ENCODE results near the gene DCAF4L1.

Gene DCAF4L1

DNA sequence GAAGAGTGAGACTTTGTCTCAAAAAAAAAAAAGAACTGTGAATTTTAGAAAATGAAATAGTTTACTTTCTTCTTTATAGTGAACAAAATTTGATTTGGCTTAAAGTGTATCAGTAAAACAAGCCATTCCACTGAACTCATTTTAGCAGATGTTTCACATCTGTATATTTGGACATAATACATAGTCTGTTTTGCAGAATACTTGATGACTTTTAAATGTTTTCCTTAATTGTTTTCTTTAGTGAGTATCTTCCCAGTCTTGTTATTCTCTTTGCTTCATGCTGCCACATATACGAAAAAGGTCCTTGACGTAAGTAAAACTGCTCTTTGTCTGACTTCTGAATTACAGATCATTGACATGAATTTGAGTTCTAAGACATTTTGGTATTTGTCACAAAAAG, 38.0 kb upstream of the DCAF4L1 start:
- Histone ChIP-seq H3K4me3 (IDR thresholded peaks at IDR 0.05; ENCODE audit: insufficient read depth, low read depth, low read length) (no peak overlapping the region), H2AFZ (ENCODE audit: low read depth) (no peak overlapping the region), H3K4me2 (no peak overlapping the region), H3K4me1 (ENCODE audit: low read depth, poor library complexity, severe bottlenecking) (peaks cover 2% of the 10 kb centered on the region), H3K27me3 (ENCODE audit: insufficient read depth, low read depth) (no peaks in the 10 kb centered on the region), H4K20me1 (ENCODE audit: insufficient read depth) (no peaks in the 10 kb centered on the region), H3K36me3 (ENCODE audit: insufficient read depth) (no peaks in the 10 kb centered on the region), H3K79me2 (ENCODE audit: insufficient read depth, low read depth) (no peaks in the 10 kb centered on the region; the same call in 1 of the 2 replicates), H3K27ac (no peak overlapping the region), H3K9ac (no peak overlapping the region)
- TF ChIP-seq, protein P1, sequence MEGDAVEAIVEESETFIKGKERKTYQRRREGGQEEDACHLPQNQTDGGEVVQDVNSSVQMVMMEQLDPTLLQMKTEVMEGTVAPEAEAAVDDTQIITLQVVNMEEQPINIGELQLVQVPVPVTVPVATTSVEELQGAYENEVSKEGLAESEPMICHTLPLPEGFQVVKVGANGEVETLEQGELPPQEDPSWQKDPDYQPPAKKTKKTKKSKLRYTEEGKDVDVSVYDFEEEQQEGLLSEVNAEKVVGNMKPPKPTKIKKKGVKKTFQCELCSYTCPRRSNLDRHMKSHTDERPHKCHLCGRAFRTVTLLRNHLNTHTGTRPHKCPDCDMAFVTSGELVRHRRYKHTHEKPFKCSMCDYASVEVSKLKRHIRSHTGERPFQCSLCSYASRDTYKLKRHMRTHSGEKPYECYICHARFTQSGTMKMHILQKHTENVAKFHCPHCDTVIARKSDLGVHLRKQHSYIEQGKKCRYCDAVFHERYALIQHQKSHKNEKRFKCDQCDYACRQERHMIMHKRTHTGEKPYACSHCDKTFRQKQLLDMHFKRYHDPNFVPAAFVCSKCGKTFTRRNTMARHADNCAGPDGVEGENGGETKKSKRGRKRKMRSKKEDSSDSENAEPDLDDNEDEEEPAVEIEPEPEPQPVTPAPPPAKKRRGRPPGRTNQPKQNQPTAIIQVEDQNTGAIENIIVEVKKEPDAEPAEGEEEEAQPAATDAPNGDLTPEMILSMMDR (conservative IDR thresholded peaks at IDR 0.05; ENCODE audit: low read depth, low read length) = no peak

DNA sequence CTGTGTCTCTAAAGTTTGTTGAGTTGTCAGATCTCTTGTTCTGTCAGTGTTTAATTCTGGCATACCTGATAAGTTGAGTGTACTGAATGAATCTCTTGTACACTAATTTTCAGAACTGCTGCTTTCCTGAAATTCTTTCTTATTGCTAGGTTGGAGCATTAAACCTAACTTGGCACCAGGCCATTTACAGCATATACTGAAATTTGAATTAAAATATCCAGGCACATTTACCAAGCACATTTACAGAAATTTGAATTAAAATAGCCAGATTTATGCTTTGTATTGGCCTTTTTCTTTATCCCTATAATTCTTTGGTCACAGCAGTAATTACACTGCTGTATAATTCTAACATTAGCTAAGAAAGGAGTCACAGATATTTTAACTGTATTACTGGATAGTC, 37.5 kb upstream of the DCAF4L1 start:
- TF ChIP-seq, protein P1 (conservative IDR thresholded peaks at IDR 0.05; ENCODE audit: low read depth, low read length) = no peak
- Histone ChIP-seq H3K9ac (no peak overlapping the region), H4K20me1 (ENCODE audit: insufficient read depth) (no peaks in the 10 kb centered on the region), H3K27ac (no peak overlapping the region), H3K4me2 (no peak overlapping the region), H3K4me3 (IDR thresholded peaks at IDR 0.05; ENCODE audit: insufficient read depth, low read depth, low read length) (no peak overlapping the region), H3K4me1 (ENCODE audit: low read depth, poor library complexity, severe bottlenecking) (no peaks in the 10 kb centered on the region), H3K27me3 (ENCODE audit: insufficient read depth, low read depth) (no peaks in the 10 kb centered on the region), H3K79me2 (ENCODE audit: insufficient read depth, low read depth) (no peaks in the 10 kb centered on the region; the same call in 1 of the 2 replicates), H3K36me3 (ENCODE audit: insufficient read depth) (no peaks in the 10 kb centered on the region), H2AFZ (ENCODE audit: low read depth) (no peak overlapping the region)

DNA sequence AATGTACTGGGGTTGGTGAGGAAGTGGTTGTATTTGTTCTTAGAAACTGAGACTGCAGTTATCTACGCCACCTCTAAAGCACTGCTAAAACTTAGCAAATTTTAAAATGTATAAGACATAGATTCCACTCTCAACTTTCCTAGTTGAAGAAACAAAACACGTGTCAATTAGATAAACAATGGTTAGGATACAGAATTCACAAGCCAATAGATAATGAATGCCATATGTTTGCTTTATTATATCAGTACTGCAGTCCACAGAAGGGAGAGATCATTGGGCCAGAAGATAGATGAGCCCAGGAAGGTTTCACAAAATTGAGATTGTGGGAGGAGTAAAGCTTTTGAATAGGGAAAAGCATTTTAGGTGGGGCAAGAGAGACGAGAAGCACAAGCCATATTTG, 32.0 kb upstream of the DCAF4L1 start:
- H3K27ac ChIP-seq = no peak overlapping the region
- H3K79me2 ChIP-seq (ENCODE audit: insufficient read depth, low read depth) = no peaks in the 10 kb centered on the region
- no peak overlapping the region for H3K4me3 ChIP-seq (IDR thresholded peaks at IDR 0.05; ENCODE audit: insufficient read depth, low read depth, low read length)
- no peaks in the 10 kb centered on the region for H4K20me1 ChIP-seq (ENCODE audit: insufficient read depth)
- H2AFZ ChIP-seq (ENCODE audit: low read depth) = no peak overlapping the region
- TF ChIP-seq, protein P1 (conservative IDR thresholded peaks at IDR 0.05; ENCODE audit: low read depth, low read length) = no peak
- no peaks in the 10 kb centered on the region for H3K4me1 ChIP-seq (ENCODE audit: low read depth, poor library complexity, severe bottlenecking)
- no peaks in the 10 kb centered on the region for H3K27me3 ChIP-seq (ENCODE audit: insufficient read depth, low read depth)
- H3K36me3 ChIP-seq (ENCODE audit: insufficient read depth) = no peaks in the 10 kb centered on the region; the same call in 1 of the 2 replicates
- H3K9ac ChIP-seq = no peak overlapping the region
- no peak overlapping the region for H3K4me2 ChIP-seq

DNA sequence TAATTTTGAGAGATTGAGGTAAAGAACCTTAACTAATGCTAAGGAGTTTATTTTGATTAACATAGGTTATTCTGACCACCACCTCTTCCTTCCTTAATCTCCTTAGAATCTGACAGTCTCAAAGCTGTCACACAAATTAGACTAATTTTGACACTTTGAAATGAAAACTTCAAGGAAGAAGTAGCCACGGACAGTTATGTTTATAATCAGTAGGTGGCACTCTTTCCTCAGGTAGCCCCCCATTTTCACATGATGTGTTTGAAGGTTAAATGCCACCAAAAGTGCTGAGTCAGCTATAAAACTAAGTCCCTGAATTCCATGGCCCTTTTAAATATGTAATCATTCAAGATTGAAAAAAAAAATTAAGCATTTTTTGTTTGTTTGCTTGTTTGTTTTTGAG, 23.9 kb upstream of the DCAF4L1 start:
- Histone ChIP-seq H3K4me2 (no peak overlapping the region), H3K27ac (no peak overlapping the region), H3K36me3 (ENCODE audit: insufficient read depth) (no peaks in the 10 kb centered on the region), H2AFZ (ENCODE audit: low read depth) (no peak overlapping the region), H3K4me1 (ENCODE audit: low read depth, poor library complexity, severe bottlenecking) (no peaks in the 10 kb centered on the region), H3K4me3 (IDR thresholded peaks at IDR 0.05; ENCODE audit: insufficient read depth, low read depth, low read length) (no peak overlapping the region), H4K20me1 (ENCODE audit: insufficient read depth) (no peaks in the 10 kb centered on the region), H3K27me3 (ENCODE audit: insufficient read depth, low read depth) (no peaks in the 10 kb centered on the region), H3K9ac (no peak overlapping the region), H3K79me2 (ENCODE audit: insufficient read depth, low read depth) (no peaks in the 10 kb centered on the region)
- TF ChIP-seq, protein P1 (conservative IDR thresholded peaks at IDR 0.05; ENCODE audit: low read depth, low read length) = peak; percentile 30; the same call in 1 of the 2 replicates

All from KMS-11 (cell line).